Psoas muscle (tissue), 8 donors: ENCODE data around the gene TBC1D14. TPM values are rescaled to one million over a fixed set of nuclear protein-coding genes. Genes with fewer than 3 reads are reported as not detected.

ENCODE experiments used
- ATAC-seq, 4 donors: fragments of 200-7000 bp; cut with Tn5 transposase; one replicate each; pipeline ENCODE4 v1.9.1; 2020; ENCODE audit warnings: moderate library complexity in 3 of 4, mild to moderate bottlenecking in 2 of 4
- DNase-seq, 2 donors: peaks; one replicate each; pipeline ENCODE4 v3.0.0-alpha.2; 2020
- H3K27ac ChIP-seq: fragments of 200-600 bp; one replicate; pipeline ENCODE4 v1.8.0; 2022
- H3K27me3 ChIP-seq, 3 donors: fragments of 200-600 bp in 1 of 3; one replicate each; pipeline versions ENCODE4 v1.6.1 to v1.8.0; 2013 to 2022; ENCODE audit warnings: low read length in 2 of 3, mild to moderate bottlenecking in 2 of 3, moderate library complexity in 1 of 3; ENCODE audit not compliant: insufficient read depth in 3 of 3
- H3K36me3 ChIP-seq, 2 donors: fragments of 200-600 bp in 1 of 2; one replicate each; pipeline versions ENCODE4 v1.6.1 to v1.8.0; 2013 to 2022; ENCODE audit warnings: low read depth in 1 of 2, mild to moderate bottlenecking in 1 of 2, moderate library complexity in 1 of 2; ENCODE audit not compliant: insufficient read depth in 1 of 2
- H3K4me1 ChIP-seq: fragments of 200-600 bp; one replicate; pipeline ENCODE4 v1.8.0; 2022
- H3K4me3 ChIP-seq: fragments of 200-600 bp; one replicate; pipeline ENCODE4 v1.8.0; 2022; ENCODE audit warnings: mild to moderate bottlenecking
- H3K9me3 ChIP-seq: fragments of 200-600 bp; one replicate; pipeline ENCODE4 v1.8.0; 2022
- WGBS, 3 donors: extraction: QIAGEN DNeasy Blood & Tissue Kit; methylation state at CpG; one replicate each; pipeline versions ENCODE4 v1.1.6 to v1.1.7; 2013; 5-methylcytosine and 5-hydroxymethylcytosine counted together
- intact Hi-C, 2 donors: fragments of 100-400 bp; cut with DNase I; formaldehyde crosslinking; loops; one replicate each; pipeline versions ENCODE4 v1.11.0 to v1.14.2; 2022
- polyA plus RNA-seq, 3 donors: library from polyadenylated mRNA; stranded (reverse); fragments of 200-250 nt; gene quantifications; one replicate each; pipeline ENCODE4 v1.2.3, GENCODE V29; 2013
- total RNA-seq, 4 donors: library from RNA; stranded (reverse); fragmentation: NEBNext Ultra II Directional in 2 of 4; extraction: Animal tissue kit (Norgen Biotek cat#: 25700) in 2 of 4; gene quantifications; one replicate each; pipeline versions ENCODE4 v1.2.1 to v1.2.4, GENCODE V29; 2021 to 2023
- TF ChIP-seq, protein P1 (sequence below): fragments of 200-600 bp; IDR thresholded peaks from one replicate; pipeline ENCODE4 v1.8.0; 2022; ENCODE audit warnings: antibody characterized with exemption
- donor health status: healthy with polysubstance abuse.
- donor health status: DM: no; HTN: no; CAD: no; lungs with moderate emphysema.
- donor health status: Bipolar disorder and iron deficiency.
- donor health status: healthy.
- donor health status: DM: yes; HTN: yes; CAD: no.
- donor health status: DM: no; HTN: no; CAD: no.
- donor health status: DM: no; HTN: no; CAD: no.
- donor health status: DM: yes; HTN: yes; CAD: no.

Gene TBC1D14
- total and polyA plus RNA-seq, 7 donors, result 14.7 to 45.5 (median 33.1) TPM

DNA sequence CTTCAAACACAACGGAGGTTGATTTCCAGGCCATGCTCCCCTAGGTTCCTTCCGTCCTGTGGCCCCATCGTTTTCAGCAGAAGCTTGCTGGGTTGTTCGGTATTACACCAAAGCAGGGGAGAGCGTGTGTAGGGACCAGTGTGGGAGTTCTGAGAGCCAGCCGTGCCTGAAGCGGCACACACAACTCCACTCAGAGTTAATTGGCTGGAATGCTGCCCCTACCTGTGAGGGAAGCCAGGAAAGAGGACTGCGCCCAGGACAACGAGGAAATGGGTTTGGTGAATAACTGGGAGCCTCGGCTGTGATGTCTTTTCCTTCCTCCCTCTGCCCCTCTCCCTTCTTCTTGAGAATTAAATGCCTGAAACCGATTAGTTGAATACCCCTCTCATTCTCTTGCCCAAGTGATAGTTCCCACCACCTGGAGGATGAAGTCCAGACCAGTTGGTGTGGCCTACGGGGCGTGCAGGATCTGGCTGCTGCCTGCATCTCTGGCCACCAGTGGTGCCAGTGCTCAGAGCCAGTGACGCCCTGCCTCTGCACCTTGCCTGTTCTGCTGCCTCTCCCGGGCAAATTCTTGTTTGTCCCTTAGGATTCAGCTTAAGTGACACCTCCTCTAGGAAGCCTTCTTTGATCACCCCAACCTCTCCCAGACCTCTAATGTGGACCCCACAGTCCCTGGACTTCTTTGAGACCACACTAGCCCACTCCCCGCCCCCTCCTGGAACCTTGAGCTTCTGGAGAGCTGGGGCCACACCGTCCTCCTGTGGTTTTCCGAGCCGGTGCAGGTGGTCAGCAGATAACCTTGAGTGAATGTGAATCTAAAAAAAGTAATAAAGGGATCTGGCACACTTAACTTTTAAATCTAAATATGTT is 33.6 kb downstream of the TBC1D14 start:
- no peaks in the 10 kb centered on the region for H3K27me3 ChIP-seq
- 69 to 79% (median 75%) methylated on average over 19 of the region's 19 CpGs for WGBS, 3 donors
- ATAC-seq (peak in 1 of 4 donors; percentile 29), DNase-seq (peak in 1 of 2 donors; percentile 47)
- no peaks in the 10 kb centered on the region for H3K36me3 ChIP-seq
- H3K4me1 ChIP-seq, result peaks cover 21% of the 10 kb centered on the region
- no peaks in the 10 kb centered on the region for H3K9me3 ChIP-seq
- H3K4me3 ChIP-seq, result no peak overlapping the region
- intact Hi-C loops, result no loop called here
- TF ChIP-seq, protein P1, sequence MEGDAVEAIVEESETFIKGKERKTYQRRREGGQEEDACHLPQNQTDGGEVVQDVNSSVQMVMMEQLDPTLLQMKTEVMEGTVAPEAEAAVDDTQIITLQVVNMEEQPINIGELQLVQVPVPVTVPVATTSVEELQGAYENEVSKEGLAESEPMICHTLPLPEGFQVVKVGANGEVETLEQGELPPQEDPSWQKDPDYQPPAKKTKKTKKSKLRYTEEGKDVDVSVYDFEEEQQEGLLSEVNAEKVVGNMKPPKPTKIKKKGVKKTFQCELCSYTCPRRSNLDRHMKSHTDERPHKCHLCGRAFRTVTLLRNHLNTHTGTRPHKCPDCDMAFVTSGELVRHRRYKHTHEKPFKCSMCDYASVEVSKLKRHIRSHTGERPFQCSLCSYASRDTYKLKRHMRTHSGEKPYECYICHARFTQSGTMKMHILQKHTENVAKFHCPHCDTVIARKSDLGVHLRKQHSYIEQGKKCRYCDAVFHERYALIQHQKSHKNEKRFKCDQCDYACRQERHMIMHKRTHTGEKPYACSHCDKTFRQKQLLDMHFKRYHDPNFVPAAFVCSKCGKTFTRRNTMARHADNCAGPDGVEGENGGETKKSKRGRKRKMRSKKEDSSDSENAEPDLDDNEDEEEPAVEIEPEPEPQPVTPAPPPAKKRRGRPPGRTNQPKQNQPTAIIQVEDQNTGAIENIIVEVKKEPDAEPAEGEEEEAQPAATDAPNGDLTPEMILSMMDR, result no peak
- H3K27ac ChIP-seq, result peak overlapping the region; percentile 21

- peaks cover 21% of the 10 kb centered on the region for H3K4me1 ChIP-seq
- DNase-seq (no peak), ATAC-seq (no peak)
- H3K9me3 ChIP-seq, result no peaks in the 10 kb centered on the region
- intact Hi-C loops, result no loop called here
- TF ChIP-seq, protein P1, result no peak
- no peak overlapping the region for H3K4me3 ChIP-seq
- no peak overlapping the region for H3K27ac ChIP-seq
- H3K27me3 ChIP-seq, result no peaks in the 10 kb centered on the region
- H3K36me3 ChIP-seq, result no peaks in the 10 kb centered on the region
- 91 to 93% (median 92%) methylated on average over 16 of the region's 16 CpGs for WGBS, 3 donors
Observed at GRCh38 chr4:6943885-6944225, 34.2 kb downstream of the TBC1D14 start.

- WGBS, 3 donors, result 51 to 67% (median 62%) methylated on average over 20 of the region's 20 CpGs
- intact Hi-C loops, result no loop called here
- peaks cover 21% of the 10 kb centered on the region for H3K4me1 ChIP-seq
Observed at GRCh38 chr4:6944301-6945051, 34.9 kb downstream of the TBC1D14 start.

GRCh38 chr4:6945052-6945409 is 35.4 kb downstream of the TBC1D14 start:
- H3K27ac ChIP-seq, result peak overlapping the region; percentile 30
- intact Hi-C loops, result no loop called here
- 96 to 100% (median 98%) methylated on average over 2 of the region's 2 CpGs for WGBS, 3 donors

More at GRCh38 chr4:6944301-6945051, 34.9 kb downstream of the TBC1D14 start:
- Histone ChIP-seq H3K36me3 (no peaks in the 10 kb centered on the region), H3K27ac (peak overlapping the region; percentile 30), H3K27me3 (no peaks in the 10 kb centered on the region), H3K9me3 (no peaks in the 10 kb centered on the region), H3K4me3 (no peak overlapping the region)
- TF ChIP-seq, protein P1, result no peak
- DNase-seq (no peak), ATAC-seq (peak; percentile 21 to 77 (median 60))

More at GRCh38 chr4:6945052-6945409, 35.4 kb downstream of the TBC1D14 start:
- DNase-seq (no peak), ATAC-seq (no peak)
- Histone ChIP-seq H3K27me3 (no peaks in the 10 kb centered on the region), H3K4me1 (peaks cover 21% of the 10 kb centered on the region), H3K4me3 (no peak overlapping the region), H3K9me3 (no peaks in the 10 kb centered on the region), H3K36me3 (no peaks in the 10 kb centered on the region)
- TF ChIP-seq, protein P1, result no peak
